Fibroblast of lung (primary cell): ENCODE results near the gene CCDC34. TPM values are rescaled to one million over a fixed set of nuclear protein-coding genes. Genes with fewer than 3 reads are reported as not detected.

ENCODE experiments used
- DNase-seq, 2 donors: peaks; one replicate each; pipeline versions ENCODE4 v3.0.0 to v3.0.0-alpha.2; 2010; ENCODE audit warnings: low read depth in 2 of 2
- H2AFZ ChIP-seq: 2 replicates; pipeline ENCODE4 v1.5.1; 2012; ENCODE audit warnings: low read length, control low read depth, inconsistent platforms
- H3K27ac ChIP-seq: 2 replicates; pipeline ENCODE4 v1.5.1; 2011; ENCODE audit warnings: low read length, control low read depth; ENCODE audit not compliant: insufficient read depth
- H3K27me3 ChIP-seq: 2 replicates; pipeline ENCODE4 v1.5.1; 2011; ENCODE audit warnings: mild to moderate bottlenecking, low read length; ENCODE audit not compliant: control insufficient read depth, insufficient read depth
- H3K36me3 ChIP-seq: 2 replicates; pipeline ENCODE4 v1.5.1; 2011; ENCODE audit warnings: low read length; ENCODE audit not compliant: control insufficient read depth, insufficient read depth
- H3K4me1 ChIP-seq: 2 replicates; pipeline ENCODE4 v1.5.1; 2011; ENCODE audit warnings: low read length; ENCODE audit not compliant: control insufficient read depth, insufficient read depth; ENCODE audit errors: extremely low read depth
- H3K4me2 ChIP-seq: 2 replicates; pipeline ENCODE4 v1.5.1; 2011; ENCODE audit warnings: low read length, control low read depth; ENCODE audit not compliant: insufficient read depth; ENCODE audit errors: extremely low read depth
- H3K4me3 ChIP-seq, 4 experiments: fragments of 200-600 bp in 1 of 4; sonication (generic) in 1 of 4; replicated peaks in 1 of 4; 2 replicates each; pipeline ENCODE4 v1.5.1; 2011 to 2016; ENCODE audit warnings: low read length in 4 of 4, low read depth in 3 of 4, mild to moderate bottlenecking in 3 of 4, control low read depth in 2 of 4, inconsistent platforms in 1 of 4, mixed read lengths in 1 of 4; ENCODE audit not compliant: insufficient read depth in 1 of 4; ENCODE audit errors: control extremely low read depth in 1 of 4
- H3K79me2 ChIP-seq: 2 replicates; pipeline ENCODE4 v1.5.1; 2012; ENCODE audit warnings: mild to moderate bottlenecking, low read length, inconsistent platforms; ENCODE audit not compliant: control insufficient read depth, insufficient read depth
- H3K9ac ChIP-seq: 2 replicates; pipeline ENCODE4 v1.5.1; 2011; ENCODE audit warnings: mild to moderate bottlenecking, low read length, control low read depth; ENCODE audit not compliant: insufficient read depth
- H3K9me3 ChIP-seq: 2 replicates; pipeline ENCODE4 v1.5.1; 2012; ENCODE audit warnings: low read depth, low read length; ENCODE audit not compliant: control insufficient read depth, insufficient read depth
- H4K20me1 ChIP-seq: 2 replicates; pipeline ENCODE4 v1.5.1; 2011; ENCODE audit warnings: low read length; ENCODE audit not compliant: control insufficient read depth, insufficient read depth; ENCODE audit errors: extremely low read depth
- EZH2 ChIP-seq: IDR thresholded peaks from 2 replicates; pipeline ENCODE4 v1.5.1; 2012; ENCODE audit warnings: low read length, control low read depth, mild to moderate bottlenecking; ENCODE audit errors: missing control alignments
- polyA minus RNA-seq: library from RNA; depleted of rRNA, polyadenylated mRNA; stranded (reverse); fragments of >200 nt; gene quantifications from 2 replicates; pipeline ENCODE4 v1.2.3, GENCODE V29; 2011; ENCODE audit warnings: low replicate concordance
- polyA plus RNA-seq, 2 donors: library from polyadenylated mRNA; depleted of rRNA in 1 of 2; stranded (reverse) in 1 of 2; unstranded in 1 of 2; fragments of >200 nt; gene quantifications; 2 replicates each; pipeline ENCODE4 v1.2.1, GENCODE V29; 2011 to 2012; ENCODE audit warnings: missing spikeins in 1 of 2
- total RNA-seq: library from RNA; depleted of rRNA; stranded (reverse); fragments of >200 nt; gene quantifications from 2 replicates; pipeline ENCODE4 v1.2.1, GENCODE V29; 2014
- TF ChIP-seq, protein P1 (sequence below), 2 donors: IDR thresholded peaks in 1 of 2; conservative IDR thresholded peaks in 1 of 2; 1 replicate in 1 of 2; 2 replicates in 1 of 2; pipeline ENCODE4 v1.5.1; 2011 to 2012; ENCODE audit warnings: low read length in 2 of 2, control low read depth in 1 of 2, inconsistent platforms in 1 of 2, low read depth in 1 of 2, mild to moderate bottlenecking in 1 of 2

Gene CCDC34, protein sequence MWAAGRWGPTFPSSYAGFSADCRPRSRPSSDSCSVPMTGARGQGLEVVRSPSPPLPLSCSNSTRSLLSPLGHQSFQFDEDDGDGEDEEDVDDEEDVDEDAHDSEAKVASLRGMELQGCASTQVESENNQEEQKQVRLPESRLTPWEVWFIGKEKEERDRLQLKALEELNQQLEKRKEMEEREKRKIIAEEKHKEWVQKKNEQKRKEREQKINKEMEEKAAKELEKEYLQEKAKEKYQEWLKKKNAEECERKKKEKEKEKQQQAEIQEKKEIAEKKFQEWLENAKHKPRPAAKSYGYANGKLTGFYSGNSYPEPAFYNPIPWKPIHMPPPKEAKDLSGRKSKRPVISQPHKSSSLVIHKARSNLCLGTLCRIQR
- 3.3 and 4.6 TPM in 2 replicates for total RNA-seq
- polyA plus RNA-seq: 3.8 and 6.9 TPM in 2 replicates
- 6.3 and 10.3 TPM in 2 replicates for polyA plus RNA-seq (2012)
- 0.44 and 0.71 TPM in 2 replicates for polyA minus RNA-seq

DNA sequence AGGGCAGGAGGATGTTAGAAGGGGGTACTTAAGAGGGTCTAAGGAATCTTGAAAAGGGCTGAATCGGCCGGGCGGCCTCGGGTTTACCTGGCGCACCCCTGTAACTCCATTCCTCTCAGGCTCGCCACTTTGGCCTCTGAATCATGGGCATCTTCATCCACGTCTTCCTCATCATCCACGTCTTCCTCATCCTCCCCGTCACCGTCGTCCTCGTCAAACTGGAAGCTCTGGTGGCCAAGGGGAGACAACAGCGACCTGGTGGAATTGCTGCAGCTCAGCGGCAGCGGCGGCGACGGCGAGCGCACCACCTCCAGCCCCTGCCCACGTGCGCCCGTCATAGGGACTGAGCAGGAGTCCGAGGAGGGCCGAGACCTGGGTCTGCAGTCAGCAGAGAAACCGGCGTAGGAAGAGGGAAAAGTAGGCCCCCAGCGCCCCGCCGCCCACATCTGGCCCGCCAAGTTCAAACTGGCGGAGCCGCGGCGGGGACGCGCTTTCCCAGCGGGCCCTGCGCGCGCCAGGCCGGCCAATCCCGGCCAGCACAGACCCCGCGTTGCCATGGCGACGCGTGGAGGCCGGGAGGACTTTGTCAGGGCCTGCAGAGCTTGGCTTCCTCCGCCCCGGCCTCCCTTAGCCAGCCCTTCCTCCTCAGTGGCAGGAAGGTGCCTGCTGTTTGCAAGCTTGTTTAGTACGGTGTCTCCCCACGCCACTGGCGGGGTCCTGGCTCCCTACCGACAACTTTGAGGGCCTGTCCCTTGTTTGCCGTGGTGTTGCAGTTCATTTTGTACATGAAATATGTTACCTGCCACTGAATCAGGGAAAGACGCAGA, at the start of gene CCDC34:
TSS of gene CCDC34 (minus strand) at position 467 of the 827 bp plus-strand sequence. CDS start at position 446, 21 bp downstream.
- Histone ChIP-seq H3K4me2 (peak within 1 kb of the TSS; percentile 97), H3K9me3 (no peaks in the 10 kb centered on the region), H3K27me3 (no peaks in the 10 kb centered on the region), H3K4me3 (peak within 1 kb of the TSS; percentile 69 to 86 (median 78)), H3K27ac (peak within 1 kb of the TSS; percentile 62), H3K79me2 (no peaks in the 10 kb centered on the region), H3K4me1 (peaks cover 4% of the 10 kb centered on the region), H3K9ac (peak within 1 kb of the TSS; percentile 71), H4K20me1 (no peaks in the 10 kb centered on the region), H2AFZ (peak within 1 kb of the TSS; percentile 98), H3K36me3 (no peaks in the 10 kb centered on the region)
- TF ChIP-seq EZH2: no peak
- TF ChIP-seq, protein P1, sequence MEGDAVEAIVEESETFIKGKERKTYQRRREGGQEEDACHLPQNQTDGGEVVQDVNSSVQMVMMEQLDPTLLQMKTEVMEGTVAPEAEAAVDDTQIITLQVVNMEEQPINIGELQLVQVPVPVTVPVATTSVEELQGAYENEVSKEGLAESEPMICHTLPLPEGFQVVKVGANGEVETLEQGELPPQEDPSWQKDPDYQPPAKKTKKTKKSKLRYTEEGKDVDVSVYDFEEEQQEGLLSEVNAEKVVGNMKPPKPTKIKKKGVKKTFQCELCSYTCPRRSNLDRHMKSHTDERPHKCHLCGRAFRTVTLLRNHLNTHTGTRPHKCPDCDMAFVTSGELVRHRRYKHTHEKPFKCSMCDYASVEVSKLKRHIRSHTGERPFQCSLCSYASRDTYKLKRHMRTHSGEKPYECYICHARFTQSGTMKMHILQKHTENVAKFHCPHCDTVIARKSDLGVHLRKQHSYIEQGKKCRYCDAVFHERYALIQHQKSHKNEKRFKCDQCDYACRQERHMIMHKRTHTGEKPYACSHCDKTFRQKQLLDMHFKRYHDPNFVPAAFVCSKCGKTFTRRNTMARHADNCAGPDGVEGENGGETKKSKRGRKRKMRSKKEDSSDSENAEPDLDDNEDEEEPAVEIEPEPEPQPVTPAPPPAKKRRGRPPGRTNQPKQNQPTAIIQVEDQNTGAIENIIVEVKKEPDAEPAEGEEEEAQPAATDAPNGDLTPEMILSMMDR (conservative IDR thresholded peaks at IDR 0.05 in 1 of 2, IDR thresholded peaks at IDR 0.05 in 1 of 2; ENCODE audit: low read depth in 1 of 2, low read length in 2 of 2): no peak
- DNase-seq: peak; percentile 91 to 93

DNA sequence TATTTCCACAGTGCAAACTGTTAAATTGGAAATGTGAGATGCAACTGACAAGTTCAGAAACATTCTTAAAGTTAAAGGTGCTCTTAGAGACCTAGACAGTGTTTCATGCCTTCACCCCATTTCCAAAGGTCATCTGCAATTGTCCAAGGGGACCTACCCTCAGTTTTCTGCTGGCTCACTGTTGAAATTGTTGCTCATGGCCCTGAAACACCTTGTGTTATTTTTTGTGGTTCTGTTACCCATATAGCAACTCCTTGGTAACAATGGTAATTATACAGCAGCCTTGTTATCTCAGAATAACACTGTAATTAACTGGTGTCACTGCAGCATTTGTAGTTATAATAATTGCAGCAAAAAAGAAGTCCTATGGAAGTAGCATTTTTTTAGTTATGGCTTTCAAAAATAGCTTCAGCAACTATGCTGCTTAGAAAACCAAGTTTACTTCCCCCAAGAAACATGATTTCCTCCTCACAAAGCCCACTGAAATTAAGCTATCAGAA, 49.2 kb upstream of the CCDC34 start:
- no peaks in the 10 kb centered on the region for H3K27me3 ChIP-seq
- H3K9ac ChIP-seq: no peak overlapping the region
- DNase-seq: no peak
- no peak overlapping the region for H3K4me3 ChIP-seq
- H2AFZ ChIP-seq: no peak overlapping the region
- H3K79me2 ChIP-seq: no peaks in the 10 kb centered on the region
- no peaks in the 10 kb centered on the region for H3K36me3 ChIP-seq
- peaks cover 3% of the 10 kb centered on the region for H3K4me1 ChIP-seq
- TF ChIP-seq EZH2: no peak
- TF ChIP-seq, protein P1 (conservative IDR thresholded peaks at IDR 0.05 in 1 of 2, IDR thresholded peaks at IDR 0.05 in 1 of 2; ENCODE audit: low read depth in 1 of 2, low read length in 2 of 2): no peak
- no peak overlapping the region for H3K4me2 ChIP-seq
- H3K27ac ChIP-seq: no peak overlapping the region
- H4K20me1 ChIP-seq: no peaks in the 10 kb centered on the region
- H3K9me3 ChIP-seq: no peaks in the 10 kb centered on the region

DNA sequence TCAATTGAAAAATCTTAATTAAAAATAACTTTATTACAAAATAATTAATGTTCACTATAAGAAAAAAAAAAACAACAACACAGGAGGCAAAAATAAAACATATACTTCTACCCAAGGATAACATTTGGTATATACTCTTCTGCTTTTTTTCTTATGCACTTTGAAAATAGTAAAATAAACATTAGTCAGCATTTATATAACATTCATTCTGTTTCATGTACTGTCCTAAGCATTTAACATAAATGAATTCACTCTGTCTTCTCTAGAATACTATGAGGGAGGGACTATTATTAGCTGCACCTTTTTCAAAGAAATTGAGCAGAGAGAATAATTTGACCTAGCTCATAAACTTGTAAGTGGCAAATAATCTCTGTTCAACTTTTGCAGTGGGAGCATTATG, 48.3 kb upstream of the CCDC34 start:
- no peak for TF ChIP-seq EZH2
- TF ChIP-seq, protein P1 (conservative IDR thresholded peaks at IDR 0.05 in 1 of 2, IDR thresholded peaks at IDR 0.05 in 1 of 2; ENCODE audit: low read depth in 1 of 2, low read length in 2 of 2): no peak

More for the DNA sequence above, 48.3 kb upstream of the CCDC34 start:
- H4K20me1 ChIP-seq: no peaks in the 10 kb centered on the region
- H3K9me3 ChIP-seq: no peaks in the 10 kb centered on the region
- H3K36me3 ChIP-seq: no peaks in the 10 kb centered on the region
- H3K27ac ChIP-seq: no peak overlapping the region
- peaks cover 3% of the 10 kb centered on the region for H3K4me1 ChIP-seq
- H3K27me3 ChIP-seq: no peaks in the 10 kb centered on the region
- H3K9ac ChIP-seq: no peak overlapping the region
- no peaks in the 10 kb centered on the region for H3K79me2 ChIP-seq
- H3K4me2 ChIP-seq: no peak overlapping the region
- no peak overlapping the region for H3K4me3 ChIP-seq
- H2AFZ ChIP-seq: no peak overlapping the region
- DNase-seq: no peak
